NCI-H2029 (cell line): ENCODE results near the gene PI4K2B.
A peak's percentile ranks its signal among the peaks of the same experiment; 100 is the strongest.
"Not testable (repeated sequence)": the region's sequence is repeated elsewhere in the genome, so short reads cannot be mapped to it uniquely, and the experiment has no call there.

Experiments used
- DNase-seq: peaks from one replicate; lab custom pipeline; 2025; lab: John Stamatoyannopoulos, UW

PI4K2B gene

GRCh38 chr4:25233737-25234389 is at the start of gene PI4K2B:
Gene PI4K2B, plus strand, starts transcription at chr4:25234033. Its CDS starts 131 bp downstream, at chr4:25234164.
- DNase-seq = peak; percentile 91

- DNase-seq = no peak
These were observed 49.8 kb upstream of the PI4K2B start for GRCh38 chr4:25184056-25184455.

- no peak for DNase-seq
These were observed 43.4 kb upstream of the PI4K2B start for GRCh38 chr4:25190407-25190806.

- no peak for DNase-seq
These were observed 35.1 kb upstream of the PI4K2B start for GRCh38 chr4:25198713-25199112.

GRCh38 chr4:25207997-25208396 is 25.8 kb upstream of the PI4K2B start:
- DNase-seq = no peak

GRCh38 chr4:25209702-25210101 is 24.1 kb upstream of the PI4K2B start:
- no peak for DNase-seq

- DNase-seq = no peak
These were observed 22.1 kb upstream of the PI4K2B start for GRCh38 chr4:25211721-25212120.

GRCh38 chr4:25212822-25213221 is 21.0 kb upstream of the PI4K2B start:
- no peak for DNase-seq

- no peak for DNase-seq
These were observed 20.4 kb upstream of the PI4K2B start for GRCh38 chr4:25213347-25213979.

GRCh38 chr4:25214750-25215149 is 19.1 kb upstream of the PI4K2B start:
- not testable (repeated sequence) for DNase-seq

GRCh38 chr4:25215511-25215910 is 18.3 kb upstream of the PI4K2B start:
- no peak for DNase-seq

GRCh38 chr4:25221377-25221776 is 12.5 kb upstream of the PI4K2B start:
- no peak for DNase-seq

- no peak for DNase-seq
These were observed 9.9 kb upstream of the PI4K2B start for GRCh38 chr4:25223802-25224375.

GRCh38 chr4:25229804-25230203 is 4.0 kb upstream of the PI4K2B start:
- no peak for DNase-seq

- DNase-seq = no peak
These were observed 639 bp upstream of the PI4K2B start for GRCh38 chr4:25233194-25233593.

GRCh38 chr4:25234390-25235370 is 847 bp downstream of the PI4K2B start:
- peak; percentile 33 for DNase-seq

GRCh38 chr4:25235401-25235800 is 1.6 kb downstream of the PI4K2B start:
- no peak for DNase-seq

- not testable (repeated sequence) for DNase-seq
These were observed 2.2 kb downstream of the PI4K2B start for GRCh38 chr4:25236030-25236429.

GRCh38 chr4:25236971-25237370 is 3.1 kb downstream of the PI4K2B start:
- no peak for DNase-seq

- no peak for DNase-seq
These were observed 4.2 kb downstream of the PI4K2B start for GRCh38 chr4:25238052-25238451.

- DNase-seq = not testable (repeated sequence)
These were observed 5.7 kb downstream of the PI4K2B start for GRCh38 chr4:25239528-25239927.

GRCh38 chr4:25240754-25241210 is 6.9 kb downstream of the PI4K2B start:
- not testable (repeated sequence) for DNase-seq
